ENCODE data around the gene APOC3. TPM values are rescaled to one million over a fixed set of nuclear protein-coding genes. Genes with fewer than 3 reads are reported as not detected.

Gene APOC3
- total RNA-seq, 1 experiment from 2014 or later = 128 TPM

DNA sequence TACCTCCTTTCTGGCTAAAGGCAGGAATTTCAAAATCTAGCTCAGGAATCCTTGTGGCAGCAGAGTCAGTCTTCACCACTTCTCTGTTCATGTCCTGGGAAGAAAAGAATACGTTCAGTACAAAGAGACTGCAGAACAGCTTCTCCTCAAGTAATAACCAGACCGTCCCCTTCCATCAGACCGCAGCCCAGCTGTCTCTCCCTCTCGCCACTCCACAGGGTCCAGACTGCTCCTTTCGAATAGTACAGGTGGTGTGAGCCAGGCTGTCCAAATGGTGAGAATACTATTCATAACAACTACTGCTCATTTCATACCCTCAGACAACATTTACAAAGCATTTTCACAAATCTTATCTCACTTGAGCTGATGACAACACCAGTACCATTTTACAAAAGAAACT, 42.7 kb upstream of the APOC3 start:
- TSS peak; percentile 51 for BruUV-seq (replicated peaks)
- peaks cover 34% of the 10 kb centered on the region for H3K4me1 Mint-ChIP-seq (ENCODE audit: low read depth, unreplicated experiment)
- H3K27me3 Mint-ChIP-seq (ENCODE audit: insufficient read depth, unreplicated experiment) = no peaks in the 10 kb centered on the region
- TF ChIP-seq, protein P1, sequence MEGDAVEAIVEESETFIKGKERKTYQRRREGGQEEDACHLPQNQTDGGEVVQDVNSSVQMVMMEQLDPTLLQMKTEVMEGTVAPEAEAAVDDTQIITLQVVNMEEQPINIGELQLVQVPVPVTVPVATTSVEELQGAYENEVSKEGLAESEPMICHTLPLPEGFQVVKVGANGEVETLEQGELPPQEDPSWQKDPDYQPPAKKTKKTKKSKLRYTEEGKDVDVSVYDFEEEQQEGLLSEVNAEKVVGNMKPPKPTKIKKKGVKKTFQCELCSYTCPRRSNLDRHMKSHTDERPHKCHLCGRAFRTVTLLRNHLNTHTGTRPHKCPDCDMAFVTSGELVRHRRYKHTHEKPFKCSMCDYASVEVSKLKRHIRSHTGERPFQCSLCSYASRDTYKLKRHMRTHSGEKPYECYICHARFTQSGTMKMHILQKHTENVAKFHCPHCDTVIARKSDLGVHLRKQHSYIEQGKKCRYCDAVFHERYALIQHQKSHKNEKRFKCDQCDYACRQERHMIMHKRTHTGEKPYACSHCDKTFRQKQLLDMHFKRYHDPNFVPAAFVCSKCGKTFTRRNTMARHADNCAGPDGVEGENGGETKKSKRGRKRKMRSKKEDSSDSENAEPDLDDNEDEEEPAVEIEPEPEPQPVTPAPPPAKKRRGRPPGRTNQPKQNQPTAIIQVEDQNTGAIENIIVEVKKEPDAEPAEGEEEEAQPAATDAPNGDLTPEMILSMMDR (IDR thresholded peaks at IDR 0.05; ENCODE audit: insufficient read depth in 1 of 2, low read depth in 1 of 2, low read length in 1 of 2, severe bottlenecking in 1 of 2, unreplicated experiment in 1 of 2) = no peak
- Histone ChIP-seq H3K36me3 (ENCODE audit: control insufficient read depth, insufficient read depth, low read length) (peaks cover 18% of the 10 kb centered on the region), H3K9me3 (no peaks in the 10 kb centered on the region), H3K4me1 (peaks cover 36% of the 10 kb centered on the region), H3K27me3 (replicated peaks; ENCODE audit: control insufficient read depth, insufficient read depth, low read length) (no peaks in the 10 kb centered on the region), H3K4me3 (ENCODE audit: low read depth, low read length) (peak overlapping the region; percentile 80)
- no peak for DNase-seq
- peak overlapping the region; percentile 80 for H3K4me3 Mint-ChIP-seq (ENCODE audit: unreplicated experiment)
- intact Hi-C loops (cut with micrococcal nuclease; ENCODE audit: unreplicated experiment) = loop anchor here (5.0 kb wide), 1 partner anchor 310 kb away; the partner anchor contains the start of gene SIK3
- H3K36me3 Mint-ChIP-seq (ENCODE audit: insufficient read depth, unreplicated experiment) = peaks cover 61% of the 10 kb centered on the region
- H3K27ac Mint-ChIP-seq (ENCODE audit: unreplicated experiment) = peak overlapping the region; percentile 94
- POLR2A ChIA-PET = interaction anchor here (0.9 to 3.1 kb wide), 6 partner anchors 10 to 242 kb away, joined by 3 to 24 read pairs (median 6); partner anchors contain the start of genes APOA1 and APOC3
- CTCF ChIA-PET = interaction anchor here (1.2 to 3.7 kb wide), 5 partner anchors 27 to 319 kb away, joined by 3 to 32 read pairs (median 6); partner anchors contain the start of genes APOA1 and APOC3
- no peaks in the 10 kb centered on the region for H3K9me3 Mint-ChIP-seq (ENCODE audit: unreplicated experiment)

DNA sequence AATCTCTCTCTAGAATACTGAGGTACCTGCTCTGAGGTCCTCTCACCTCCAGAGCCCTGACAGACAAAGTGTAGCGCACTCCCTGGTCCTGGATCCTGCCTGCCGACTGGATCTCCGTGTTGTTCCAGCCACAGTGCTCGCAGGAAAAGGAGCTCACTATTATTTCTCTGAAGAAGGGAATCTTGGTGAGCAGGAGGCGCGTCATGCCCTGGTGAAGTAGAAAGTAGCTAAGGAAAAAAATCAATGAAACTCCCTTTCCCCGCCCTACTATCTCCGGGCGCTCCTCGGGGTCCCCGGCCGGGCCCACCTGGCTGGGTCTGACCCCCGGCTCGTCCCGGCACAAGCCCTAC, 42.3 kb upstream of the APOC3 start:
- Mint-ChIP-seq H3K27ac (ENCODE audit: unreplicated experiment) (peak overlapping the region; percentile 94), H3K4me1 (ENCODE audit: low read depth, unreplicated experiment) (peaks cover 37% of the 10 kb centered on the region), H3K9me3 (ENCODE audit: unreplicated experiment) (no peaks in the 10 kb centered on the region), H3K4me3 (ENCODE audit: unreplicated experiment) (peak overlapping the region; percentile 80), H3K27me3 (ENCODE audit: insufficient read depth, unreplicated experiment) (no peaks in the 10 kb centered on the region), H3K36me3 (ENCODE audit: insufficient read depth, unreplicated experiment) (peaks cover 57% of the 10 kb centered on the region)
- peaks cover 40% of the 10 kb centered on the region for H3K4me1 ChIP-seq
- no peaks in the 10 kb centered on the region for H3K27me3 ChIP-seq (replicated peaks; ENCODE audit: control insufficient read depth, insufficient read depth, low read length)
- intact Hi-C loops (cut with micrococcal nuclease; ENCODE audit: unreplicated experiment) = loop anchor here (5.0 kb wide), 1 partner anchor 310 kb away; the partner anchor contains the start of gene SIK3
- ChIA-PET CTCF (interaction anchor here (1.1 to 3.7 kb wide), 7 partner anchors 21 to 93 kb away, joined by 3 to 32 read pairs (median 6); partner anchors contain the start of genes APOA1 and APOC3), POLR2A (interaction anchor here (0.9 to 3.1 kb wide), 10 partner anchors 11 to 357 kb away, joined by 3 to 24 read pairs (median 4); partner anchors contain the start of genes APOA1, APOC3 and PAFAH1B2)
- TF ChIP-seq, protein P1 (IDR thresholded peaks at IDR 0.05; ENCODE audit: insufficient read depth in 1 of 2, low read depth in 1 of 2, low read length in 1 of 2, severe bottlenecking in 1 of 2, unreplicated experiment in 1 of 2) = no peak
- H3K9me3 ChIP-seq = no peaks in the 10 kb centered on the region
- peaks cover 15% of the 10 kb centered on the region for H3K36me3 ChIP-seq (ENCODE audit: control insufficient read depth, insufficient read depth, low read length)
- H3K4me3 ChIP-seq (ENCODE audit: low read depth, low read length) = peak overlapping the region; percentile 80
- no peak for DNase-seq
- no TSS peak for BruUV-seq (replicated peaks)

DNA sequence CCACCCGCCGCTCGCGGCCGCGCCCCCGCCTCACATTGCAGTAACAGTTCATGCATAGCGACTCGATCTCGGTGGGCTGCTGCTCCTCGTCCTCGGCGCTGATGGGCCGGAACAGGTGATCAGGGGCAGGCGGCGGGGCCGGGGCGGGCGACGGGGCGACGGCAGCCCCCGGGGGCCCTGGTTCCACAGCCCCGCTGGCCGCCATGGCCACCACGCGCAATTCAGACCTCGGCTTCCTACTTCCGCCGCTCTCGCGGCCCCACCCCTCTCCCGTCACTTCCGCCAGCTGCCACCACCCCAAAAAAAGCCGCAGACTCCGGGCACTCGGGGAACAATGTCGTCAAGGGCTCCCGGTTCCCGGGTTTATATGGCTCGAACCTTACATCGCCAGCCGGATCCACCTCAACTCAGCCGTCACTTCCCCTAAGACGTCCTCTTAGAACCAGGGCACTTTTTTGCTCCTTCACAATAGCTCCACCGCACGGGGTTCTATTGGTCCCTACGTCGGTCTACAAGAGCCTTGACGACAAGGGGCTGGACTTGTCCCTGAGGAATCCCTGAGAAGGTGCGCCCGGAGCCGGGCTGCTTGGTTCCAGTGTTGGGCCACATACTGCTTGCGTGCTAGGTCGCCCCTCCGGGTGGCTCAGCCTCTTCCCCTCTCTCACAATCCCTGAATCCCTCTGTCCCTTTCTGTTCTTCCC, 41.8 kb upstream of the APOC3 start, which contains the start of gene ZPR1:
Gene ZPR1, minus strand, starts transcription at position 238 of the 701 bp plus-strand sequence. Its CDS starts 33 bp downstream, at position 205.
- no peaks in the 10 kb centered on the region for H3K9me3 ChIP-seq
- Mint-ChIP-seq H3K27me3 (ENCODE audit: insufficient read depth, unreplicated experiment) (no peaks in the 10 kb centered on the region), H3K27ac (ENCODE audit: unreplicated experiment) (peak within 1 kb of the TSS; percentile 94), H3K9me3 (ENCODE audit: unreplicated experiment) (no peaks in the 10 kb centered on the region), H3K4me3 (ENCODE audit: unreplicated experiment) (peak within 1 kb of the TSS; percentile 80), H3K4me1 (ENCODE audit: low read depth, unreplicated experiment) (peaks cover 42% of the 10 kb centered on the region), H3K36me3 (ENCODE audit: insufficient read depth, unreplicated experiment) (peaks cover 51% of the 10 kb centered on the region)
- peak; percentile 84 to 90 for DNase-seq
- TF ChIP-seq, protein P1 (IDR thresholded peaks at IDR 0.05; ENCODE audit: insufficient read depth in 1 of 2, low read depth in 1 of 2, low read length in 1 of 2, severe bottlenecking in 1 of 2, unreplicated experiment in 1 of 2) = no peak
- H3K4me1 ChIP-seq = peaks cover 46% of the 10 kb centered on the region
- intact Hi-C loops (cut with micrococcal nuclease; ENCODE audit: unreplicated experiment) = loop anchor here (1.0 to 5.0 kb wide), 3 partner anchors 15 to 309 kb away; partner anchors contain the start of genes APOC3 and SIK3
- ChIA-PET POLR2A (interaction anchor here (0.6 to 3.1 kb wide), 11 partner anchors 11 to 356 kb away, joined by 3 to 24 read pairs (median 4); partner anchors contain the start of genes APOA1, APOC3 and PAFAH1B2), CTCF (interaction anchor here (0.9 to 3.7 kb wide), 8 partner anchors 20 to 318 kb away, joined by 3 to 32 read pairs (median 4); partner anchors contain the start of genes APOA1 and APOC3)
- peak within 1 kb of the TSS; percentile 80 for H3K4me3 ChIP-seq (ENCODE audit: low read depth, low read length)
- peaks cover 15% of the 10 kb centered on the region for H3K36me3 ChIP-seq (ENCODE audit: control insufficient read depth, insufficient read depth, low read length)
- no peaks in the 10 kb centered on the region for H3K27me3 ChIP-seq (replicated peaks; ENCODE audit: control insufficient read depth, insufficient read depth, low read length)
- no TSS peak for BruUV-seq (replicated peaks)

Data from Caco-2 (cell line).